ENCODE data around the gene DGKZ.
"Not testable (repeated sequence)": the region's sequence is repeated elsewhere in the genome, so short reads cannot be mapped to it uniquely, and the experiment has no call there.

The DGKZ gene, protein sequence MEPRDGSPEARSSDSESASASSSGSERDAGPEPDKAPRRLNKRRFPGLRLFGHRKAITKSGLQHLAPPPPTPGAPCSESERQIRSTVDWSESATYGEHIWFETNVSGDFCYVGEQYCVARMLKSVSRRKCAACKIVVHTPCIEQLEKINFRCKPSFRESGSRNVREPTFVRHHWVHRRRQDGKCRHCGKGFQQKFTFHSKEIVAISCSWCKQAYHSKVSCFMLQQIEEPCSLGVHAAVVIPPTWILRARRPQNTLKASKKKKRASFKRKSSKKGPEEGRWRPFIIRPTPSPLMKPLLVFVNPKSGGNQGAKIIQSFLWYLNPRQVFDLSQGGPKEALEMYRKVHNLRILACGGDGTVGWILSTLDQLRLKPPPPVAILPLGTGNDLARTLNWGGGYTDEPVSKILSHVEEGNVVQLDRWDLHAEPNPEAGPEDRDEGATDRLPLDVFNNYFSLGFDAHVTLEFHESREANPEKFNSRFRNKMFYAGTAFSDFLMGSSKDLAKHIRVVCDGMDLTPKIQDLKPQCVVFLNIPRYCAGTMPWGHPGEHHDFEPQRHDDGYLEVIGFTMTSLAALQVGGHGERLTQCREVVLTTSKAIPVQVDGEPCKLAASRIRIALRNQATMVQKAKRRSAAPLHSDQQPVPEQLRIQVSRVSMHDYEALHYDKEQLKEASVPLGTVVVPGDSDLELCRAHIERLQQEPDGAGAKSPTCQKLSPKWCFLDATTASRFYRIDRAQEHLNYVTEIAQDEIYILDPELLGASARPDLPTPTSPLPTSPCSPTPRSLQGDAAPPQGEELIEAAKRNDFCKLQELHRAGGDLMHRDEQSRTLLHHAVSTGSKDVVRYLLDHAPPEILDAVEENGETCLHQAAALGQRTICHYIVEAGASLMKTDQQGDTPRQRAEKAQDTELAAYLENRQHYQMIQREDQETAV

DNA sequence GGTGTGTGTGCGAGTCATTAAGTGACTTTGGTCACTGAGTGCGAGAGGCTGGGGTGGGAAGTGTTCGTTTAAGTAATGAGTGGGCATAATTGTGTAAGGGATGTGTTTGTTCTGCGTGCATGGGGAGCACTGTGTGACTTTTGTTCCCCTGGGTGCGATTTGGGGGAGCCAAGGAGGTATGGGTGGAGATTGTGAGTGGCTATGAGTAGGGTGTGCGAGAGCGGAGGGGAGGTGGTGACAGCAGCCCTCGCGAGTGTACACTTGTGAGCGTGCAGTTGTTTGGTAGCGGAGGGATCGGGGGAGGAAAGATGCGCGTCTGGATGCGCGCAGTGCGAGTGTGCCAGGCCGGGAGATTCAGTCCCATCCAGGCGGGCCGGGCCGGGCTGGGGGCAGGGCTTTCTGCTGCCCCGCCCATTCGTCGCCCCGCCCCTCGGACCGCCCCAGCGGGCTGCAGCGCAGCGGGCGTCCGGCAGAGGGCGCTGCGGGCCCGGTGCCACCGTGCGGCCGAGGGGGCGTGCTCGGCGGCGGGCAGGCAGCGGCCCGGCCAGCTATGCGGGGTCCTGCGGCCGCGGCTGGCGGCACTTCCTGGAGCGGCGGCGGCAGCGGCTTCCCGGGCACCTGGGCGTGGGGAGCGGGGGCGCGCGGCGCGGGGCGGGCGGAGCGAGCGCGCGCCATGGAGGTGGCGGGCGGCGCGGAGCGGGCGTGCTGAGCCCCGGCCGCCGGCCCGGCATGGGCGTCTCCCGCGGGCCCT, at the start of gene DGKZ:
Gene DGKZ (plus strand): TSS at position 578 of the 751 bp plus-strand sequence. CDS start 197 bp downstream, outside the sequence.
- DNase-seq (ENCODE audit: low read depth), result peak; percentile 84

DNA sequence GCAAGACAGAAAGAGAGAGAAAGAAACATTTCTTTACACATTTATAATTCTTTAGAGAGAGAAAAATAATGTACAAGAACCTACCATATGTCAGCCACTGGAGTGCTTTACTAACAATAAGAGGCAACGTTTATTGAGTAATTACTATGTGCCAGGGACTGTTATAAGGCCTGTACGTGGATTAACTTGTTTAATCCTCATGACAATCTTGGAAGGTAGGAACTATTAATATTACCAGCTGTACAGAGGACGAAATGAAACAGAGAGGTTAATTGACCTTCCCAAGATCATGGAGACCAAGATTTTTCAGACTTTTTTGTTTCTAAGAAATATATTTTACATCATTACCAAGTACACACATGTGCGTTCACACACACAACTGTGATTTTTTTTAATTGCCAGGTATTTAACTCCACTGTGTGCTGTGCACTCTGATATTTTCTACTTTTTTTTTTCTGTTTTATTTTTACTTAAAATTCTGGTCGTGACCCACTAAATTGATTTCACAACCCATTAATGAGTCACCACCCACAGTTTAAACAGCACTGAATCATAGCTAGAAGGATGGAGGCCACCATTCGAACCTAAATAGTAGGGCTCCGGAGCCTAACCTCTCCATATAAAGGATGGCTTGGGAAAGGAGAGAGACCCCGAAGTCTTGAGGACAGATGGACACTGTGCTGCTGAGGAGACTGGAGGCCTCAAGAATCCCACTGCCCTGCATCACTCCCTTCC, 48.4 kb upstream of the DGKZ start:
- DNase-seq (ENCODE audit: low read depth), result no peak

DNA sequence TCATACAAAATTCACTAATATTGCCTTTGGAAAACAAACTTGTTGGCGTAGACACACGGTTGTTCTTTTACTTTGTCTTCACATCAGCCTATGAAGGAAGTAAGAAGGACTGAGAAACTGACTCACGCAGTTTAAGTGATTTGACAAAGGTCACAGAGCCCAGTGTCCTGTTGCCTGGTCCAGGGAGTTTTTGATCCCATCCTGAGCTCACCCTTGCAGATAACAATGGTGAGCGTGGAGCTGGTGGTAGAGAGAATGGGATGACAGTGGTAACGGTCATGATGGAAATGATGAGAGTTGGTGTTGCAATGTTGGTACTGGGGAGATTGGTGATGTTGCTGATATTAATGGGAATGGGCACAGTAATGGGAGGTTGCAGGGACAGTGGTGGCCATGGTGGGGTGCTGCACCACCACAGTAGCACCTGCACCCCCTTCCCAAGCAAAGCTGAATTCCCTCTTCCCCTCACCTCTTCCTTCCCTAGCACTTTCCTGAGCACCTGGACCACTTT, 47.8 kb upstream of the DGKZ start:
- no peak for DNase-seq (ENCODE audit: low read depth)

DNA sequence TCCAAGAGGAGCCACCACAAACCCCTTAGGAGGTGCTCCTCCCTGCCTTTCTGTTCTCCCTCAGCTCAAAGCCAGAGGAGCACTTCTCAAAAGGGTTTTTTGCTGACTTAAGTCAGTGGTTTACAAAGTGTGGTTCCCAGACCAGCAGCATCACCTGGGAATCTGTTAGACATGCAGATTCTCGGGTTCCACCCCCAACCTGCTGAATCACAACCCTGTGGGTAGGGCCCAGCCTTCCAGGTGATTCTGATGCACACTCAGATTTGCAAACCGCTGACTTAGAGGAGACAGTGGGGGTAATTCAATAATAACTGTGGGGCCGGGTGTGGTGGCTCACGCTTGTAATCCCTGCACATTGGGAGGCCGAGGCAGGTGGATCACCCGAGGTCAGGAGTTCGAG, 47.0 kb upstream of the DGKZ start:
- DNase-seq (ENCODE audit: low read depth), result no peak

DNA sequence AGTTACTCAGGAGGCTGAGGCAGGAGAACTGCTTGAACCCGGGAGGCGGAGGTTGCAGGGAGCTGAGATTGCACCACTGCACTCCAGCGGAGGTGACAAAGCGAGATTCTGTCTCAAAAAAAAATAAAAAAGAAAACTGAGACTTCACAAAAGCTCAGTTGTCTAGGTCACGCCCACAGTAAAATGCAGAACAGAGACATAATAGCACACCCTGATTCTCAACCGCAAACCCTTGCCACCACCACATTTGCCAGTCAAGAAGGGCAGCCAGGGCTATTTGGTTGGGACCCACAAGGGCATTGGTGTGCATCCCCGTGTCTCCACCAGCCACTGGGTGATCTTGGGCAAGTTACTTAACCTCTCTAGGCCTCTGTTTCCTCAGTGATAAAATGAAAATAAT, 44.4 kb upstream of the DGKZ start:
- no peak for DNase-seq (ENCODE audit: low read depth)

DNA sequence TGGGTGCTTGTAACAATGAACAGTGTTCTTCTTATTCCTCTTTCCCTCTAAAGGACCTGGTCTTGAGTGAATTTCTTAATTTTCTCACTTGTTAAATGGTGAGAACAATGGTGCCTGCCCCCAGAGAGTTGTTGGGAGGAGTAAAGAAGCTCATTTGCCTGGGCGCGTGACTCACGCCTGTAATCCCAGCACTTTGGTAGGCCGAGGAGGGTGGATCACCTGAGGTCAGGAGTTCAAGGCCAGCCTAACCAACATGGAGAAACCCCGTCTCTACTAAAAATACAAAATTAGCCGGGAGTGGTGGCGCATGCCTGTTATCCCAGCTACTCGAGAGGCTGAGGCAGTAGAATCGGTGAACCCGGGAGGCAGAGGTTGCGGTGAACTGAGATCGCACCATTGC, 43.2 kb upstream of the DGKZ start:
- DNase-seq (ENCODE audit: low read depth), result not testable (repeated sequence)

GRCh38 chr11:46304605-46305179, 42.6 kb upstream of the DGKZ start:
- no peak for DNase-seq (ENCODE audit: low read depth)

DNA sequence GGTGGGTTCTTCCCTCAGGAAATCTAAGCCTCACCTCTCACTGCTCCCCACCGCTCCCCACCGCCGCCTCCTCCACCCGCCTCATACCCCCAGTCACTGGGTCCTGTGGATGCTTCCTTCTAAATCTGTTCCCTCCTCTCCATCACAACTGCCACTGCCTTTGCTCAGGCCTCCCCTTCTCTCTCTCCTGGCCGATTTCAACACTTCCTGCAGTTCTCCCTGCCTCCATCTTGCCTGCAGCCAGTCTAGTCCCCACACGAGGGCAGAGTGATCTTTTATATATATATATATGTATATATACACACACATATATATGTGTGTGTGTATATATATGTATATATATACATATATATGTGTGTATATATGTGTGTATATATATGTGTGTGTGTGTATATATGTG, 42.0 kb upstream of the DGKZ start:
- DNase-seq (ENCODE audit: low read depth), result no peak

DNA sequence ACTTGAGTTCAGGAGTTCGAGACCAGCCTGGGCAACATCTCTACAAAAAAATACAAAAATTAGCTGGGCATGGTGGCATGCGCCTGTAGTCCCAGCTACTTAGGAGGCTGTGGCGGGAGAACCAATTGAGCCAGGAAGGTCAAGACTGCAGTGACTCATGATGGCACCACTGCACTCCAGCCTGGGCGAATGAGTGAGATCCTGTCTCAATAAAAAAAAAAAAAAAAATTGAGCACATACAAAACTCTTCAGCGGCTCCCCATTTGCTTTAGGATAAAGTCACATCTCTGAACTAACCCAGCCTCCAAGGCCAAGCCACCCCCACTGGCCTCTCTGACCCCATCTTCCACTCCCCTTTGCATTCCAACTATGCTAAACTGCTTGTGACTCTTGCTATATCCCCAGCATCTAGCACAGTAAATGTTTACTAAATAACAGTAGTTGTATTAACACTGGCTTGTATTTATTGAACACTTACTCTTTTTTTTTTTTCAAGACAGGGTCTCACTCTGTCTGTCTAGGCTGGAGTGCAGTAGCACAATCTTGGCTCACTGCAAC, 40.9 kb upstream of the DGKZ start:
- DNase-seq (ENCODE audit: low read depth), result no peak

DNA sequence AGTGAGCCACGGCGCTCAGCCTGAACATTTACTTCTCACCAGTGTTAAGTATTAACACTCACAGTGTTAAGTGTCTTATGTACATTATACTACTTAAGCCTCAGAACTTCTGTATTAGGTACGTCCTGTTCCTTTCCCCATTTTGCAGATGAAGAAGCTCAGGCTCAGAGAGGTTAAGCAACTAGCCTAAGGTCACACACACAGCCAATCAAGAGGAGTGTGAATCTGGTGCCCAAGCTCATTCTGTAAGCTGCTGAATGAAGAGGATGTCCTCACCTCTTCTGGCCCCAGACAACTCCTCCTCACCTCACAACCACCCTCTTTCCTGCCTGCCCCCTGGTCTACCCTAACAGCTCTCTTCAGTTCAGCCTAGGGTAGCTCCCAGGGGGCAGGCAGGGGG, 39.9 kb upstream of the DGKZ start:
- DNase-seq (ENCODE audit: low read depth), result no peak

DNA sequence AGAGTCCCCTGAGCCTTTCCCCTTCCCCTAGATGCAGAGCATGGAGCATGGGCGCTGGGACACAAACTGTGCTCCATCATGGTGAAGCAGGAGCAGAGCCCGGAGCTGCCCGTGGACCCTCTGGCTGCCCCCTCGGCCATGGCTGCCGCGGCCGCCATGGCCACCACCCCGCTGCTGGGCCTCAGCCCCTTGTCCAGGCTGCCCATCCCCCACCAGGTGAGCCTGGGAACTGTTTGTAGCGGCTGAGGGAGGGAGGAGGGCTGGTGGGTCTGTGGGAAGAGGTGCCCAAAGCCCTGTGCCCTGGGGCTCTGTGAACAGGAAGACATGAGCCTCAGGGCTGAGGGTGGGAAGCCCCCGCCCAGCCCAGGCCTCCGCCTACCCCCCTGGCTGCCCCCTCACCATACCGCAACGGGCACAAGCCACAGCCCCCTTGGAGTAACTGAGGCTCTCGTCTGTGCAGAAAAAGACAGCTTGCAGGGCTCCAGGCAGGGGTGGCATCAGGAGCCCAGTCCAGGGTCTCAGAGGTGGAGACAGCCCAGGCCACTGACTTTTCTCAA, 39.4 kb upstream of the DGKZ start:
- DNase-seq (ENCODE audit: low read depth), result no peak

DNA sequence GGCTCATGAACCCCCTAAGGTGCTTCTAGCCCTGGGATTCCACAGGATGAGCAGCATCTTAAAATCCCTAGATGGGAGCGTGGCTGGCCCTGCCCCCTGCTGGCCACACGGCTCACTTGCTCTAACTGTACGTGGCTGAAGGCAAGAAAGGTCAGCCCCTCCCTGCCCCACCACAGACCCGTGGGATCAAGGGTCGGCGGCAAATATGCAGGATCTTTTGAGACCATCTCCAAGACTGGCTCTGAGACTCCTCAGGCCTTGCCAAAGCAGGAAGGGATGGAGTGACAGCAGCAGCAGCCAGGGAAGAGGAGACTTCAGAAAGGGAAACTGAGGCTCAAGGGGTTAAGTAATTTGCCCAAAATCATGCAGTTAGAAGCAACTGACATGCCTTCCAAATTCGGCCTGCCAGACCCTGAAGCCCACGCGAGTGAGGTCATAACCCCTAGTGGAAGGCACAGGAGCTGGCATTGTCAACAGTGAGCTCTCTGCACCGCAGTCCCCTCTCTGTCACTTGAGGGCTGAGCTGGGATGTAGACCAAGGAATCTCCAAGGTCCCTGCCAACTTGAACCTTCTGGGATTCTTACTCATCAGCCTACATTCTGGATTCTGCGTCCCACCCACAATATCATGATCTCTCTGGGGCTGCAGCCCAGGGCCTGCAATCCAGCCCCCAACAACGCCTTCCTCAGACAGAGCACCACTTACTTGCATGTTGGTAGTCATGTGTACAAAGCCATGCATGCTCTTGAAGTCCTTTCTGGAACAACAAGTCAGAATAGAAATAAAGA, 38.4 kb upstream of the DGKZ start:
- DNase-seq (ENCODE audit: low read depth), result peak; percentile 55

DNA sequence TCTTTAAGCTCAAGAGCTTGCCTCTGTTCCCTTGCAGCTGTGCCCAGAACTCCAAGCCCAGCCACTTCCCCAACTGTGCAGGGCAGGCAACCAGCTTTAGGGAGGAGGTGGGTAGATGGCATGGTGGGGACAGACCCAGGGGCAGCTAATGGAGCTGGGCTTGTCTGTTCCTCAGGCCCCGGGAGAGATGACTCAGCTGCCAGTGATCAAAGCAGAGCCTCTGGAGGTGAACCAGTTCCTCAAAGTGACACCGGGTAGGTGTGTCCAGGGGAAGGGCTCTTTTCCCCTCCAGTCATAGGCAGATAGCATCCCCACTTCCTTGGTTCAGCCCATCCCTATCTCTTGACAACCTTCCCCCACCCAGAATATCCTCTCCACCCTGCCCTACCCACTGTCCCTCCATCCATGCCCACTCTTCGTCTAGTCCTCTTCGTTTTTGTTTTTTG, 37.4 kb upstream of the DGKZ start:
- no peak for DNase-seq (ENCODE audit: low read depth)

DNA sequence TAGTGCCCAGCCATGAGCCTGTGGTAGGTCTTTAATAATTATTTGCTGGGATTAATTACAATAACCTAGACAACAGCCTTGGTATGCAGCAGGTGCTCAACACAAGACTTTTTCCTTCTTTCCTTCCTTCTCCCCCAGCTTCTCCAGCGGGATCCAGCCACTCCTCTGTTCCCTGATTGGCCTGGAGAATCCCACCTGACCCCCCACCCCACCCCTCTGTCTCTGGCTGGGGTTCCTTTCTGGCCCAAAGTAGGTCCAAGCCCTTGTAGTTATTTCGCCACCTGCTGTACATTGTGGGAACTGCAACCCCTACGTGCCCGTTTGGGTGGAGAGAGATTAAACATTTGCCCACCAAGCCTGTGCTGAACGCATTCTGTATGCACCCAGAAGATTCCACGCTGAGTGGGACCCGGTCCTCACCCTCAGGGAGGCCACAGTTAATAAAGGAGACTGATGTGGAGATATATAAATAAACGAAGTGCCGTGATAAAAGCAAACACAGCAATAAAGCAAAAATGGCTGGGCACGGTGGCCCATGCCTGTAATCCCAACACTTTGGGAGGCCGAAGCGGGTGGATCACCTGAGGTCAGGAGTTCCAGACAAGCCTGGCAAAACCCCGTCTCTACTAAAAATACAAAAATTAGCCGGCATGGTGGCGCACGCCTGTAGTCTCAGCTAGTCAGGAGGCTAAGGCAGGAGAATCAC, 32.1 kb upstream of the DGKZ start:
- peak; percentile 69 for DNase-seq (ENCODE audit: low read depth)

DNA sequence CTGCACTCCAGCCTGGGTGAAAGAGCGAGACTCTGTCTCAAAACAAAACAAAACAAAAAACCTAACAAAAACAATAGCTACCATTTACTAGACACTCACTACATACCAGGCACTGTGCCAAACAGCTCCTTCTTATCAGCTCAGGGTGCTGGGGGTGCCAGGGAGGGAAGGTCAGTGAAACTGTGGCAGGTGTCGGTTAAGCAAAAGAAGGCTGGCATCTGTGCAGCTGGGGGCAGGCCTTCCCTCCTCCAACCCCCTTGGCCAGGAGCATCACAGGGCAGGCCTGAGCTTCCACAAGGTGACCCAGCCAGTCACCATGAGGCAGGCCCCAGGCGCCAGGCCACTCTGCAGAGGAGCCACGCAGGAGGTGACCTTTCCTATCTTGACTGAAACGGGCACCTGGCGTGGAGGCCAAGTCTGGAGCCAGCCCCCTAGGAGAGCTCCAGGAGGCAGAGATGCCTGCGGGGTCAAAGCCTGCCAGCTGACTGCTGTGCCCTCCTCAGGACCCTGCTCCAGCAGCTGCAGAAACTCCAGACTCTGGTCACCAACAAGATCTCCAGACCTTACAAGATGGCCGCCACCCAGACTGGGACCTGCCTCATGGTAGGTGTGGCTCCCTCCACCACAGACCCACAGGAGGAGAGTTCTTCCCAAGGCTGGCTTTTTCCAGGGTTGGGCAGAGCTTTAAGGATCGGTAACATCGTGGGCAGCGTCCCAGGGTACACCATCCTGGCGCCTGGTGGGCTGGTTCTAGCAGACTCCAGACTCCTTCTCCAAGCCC, 31.3 kb upstream of the DGKZ start:
- no peak for DNase-seq (ENCODE audit: low read depth)

DNA sequence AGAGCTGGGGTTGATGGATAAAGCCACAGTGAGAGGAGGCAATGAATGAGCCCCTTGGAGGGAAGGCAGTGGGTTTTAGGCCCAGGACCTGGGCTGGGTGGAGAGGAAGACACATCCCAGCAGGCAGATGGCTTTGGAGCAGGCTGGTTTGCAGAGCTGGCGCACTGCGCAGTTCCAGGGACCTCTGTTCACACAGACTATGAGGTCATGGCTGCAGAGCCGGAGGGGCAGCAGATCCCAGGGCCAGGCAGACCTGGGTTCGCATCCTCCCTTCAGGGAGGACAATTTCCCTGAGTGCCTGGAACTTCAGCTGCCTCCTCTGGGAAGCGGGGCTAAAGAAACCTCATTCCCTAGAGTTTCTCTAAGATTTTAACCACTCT, 28.2 kb upstream of the DGKZ start:
- DNase-seq (ENCODE audit: low read depth), result no peak

- no peak for DNase-seq (ENCODE audit: low read depth)
These were observed 25.5 kb upstream of the DGKZ start for GRCh38 chr11:46321757-46322156.

- no peak for DNase-seq (ENCODE audit: low read depth)
These were observed 24.5 kb upstream of the DGKZ start for GRCh38 chr11:46322759-46323158.
